ENCODE measurements around the gene GRIPAP1. TPM values are rescaled to one million over a fixed set of nuclear protein-coding genes. Genes with fewer than 3 reads are reported as not detected.

GRIPAP1 gene
- total RNA-seq, 4 donors from 2014 or later, result 8.6 to 19.3 (median 10.1) TPM

- intact Hi-C loops (cut with DNase I; ENCODE audit: low total_unique reads), result loop anchor here (5.0 kb wide), 2 partner anchors 150 to 240 kb away; partner anchors contain the start of gene HDAC6
Measured at GRCh38 chrX:49041744-49042580, 39.9 kb upstream of the GRIPAP1 start.

GRCh38 chrX:49040376-49040955, 38.4 kb upstream of the GRIPAP1 start:
- H3K36me3 ChIP-seq, result peaks cover 0 to 27% of the 10 kb centered on the region in 2 donors
- H3K9me3 ChIP-seq, result no peaks in the 10 kb centered on the region
- no peaks in the 10 kb centered on the region for H3K27me3 ChIP-seq
- H3K4me3 ChIP-seq, result peak overlapping the region; percentile 14 to 81 (median 60)
- DNase-seq (no peak), ATAC-seq (no peak)
- intact Hi-C loops (cut with DNase I; ENCODE audit: low total_unique reads), result loop anchor here (5.0 kb wide), 2 partner anchors 148 to 238 kb away; partner anchors contain the start of gene HDAC6
- in situ Hi-C loops (cut with MboI; ENCODE audit: low sequenced_read_pairs in 4 of 4), result loop anchor here in 1 of 4 donors (5.0 kb wide), 1 partner anchor 78 kb away; no protein-coding TSS in a partner anchor
- peak overlapping the region; percentile 93 to 100 (median 98) for H3K27ac ChIP-seq
- peaks cover 9% of the 10 kb centered on the region in 2 donors for H3K4me1 ChIP-seq
- no peak for TF ChIP-seq POLR2A (IDR thresholded peaks at IDR 0.05)
- TF ChIP-seq, protein P1, sequence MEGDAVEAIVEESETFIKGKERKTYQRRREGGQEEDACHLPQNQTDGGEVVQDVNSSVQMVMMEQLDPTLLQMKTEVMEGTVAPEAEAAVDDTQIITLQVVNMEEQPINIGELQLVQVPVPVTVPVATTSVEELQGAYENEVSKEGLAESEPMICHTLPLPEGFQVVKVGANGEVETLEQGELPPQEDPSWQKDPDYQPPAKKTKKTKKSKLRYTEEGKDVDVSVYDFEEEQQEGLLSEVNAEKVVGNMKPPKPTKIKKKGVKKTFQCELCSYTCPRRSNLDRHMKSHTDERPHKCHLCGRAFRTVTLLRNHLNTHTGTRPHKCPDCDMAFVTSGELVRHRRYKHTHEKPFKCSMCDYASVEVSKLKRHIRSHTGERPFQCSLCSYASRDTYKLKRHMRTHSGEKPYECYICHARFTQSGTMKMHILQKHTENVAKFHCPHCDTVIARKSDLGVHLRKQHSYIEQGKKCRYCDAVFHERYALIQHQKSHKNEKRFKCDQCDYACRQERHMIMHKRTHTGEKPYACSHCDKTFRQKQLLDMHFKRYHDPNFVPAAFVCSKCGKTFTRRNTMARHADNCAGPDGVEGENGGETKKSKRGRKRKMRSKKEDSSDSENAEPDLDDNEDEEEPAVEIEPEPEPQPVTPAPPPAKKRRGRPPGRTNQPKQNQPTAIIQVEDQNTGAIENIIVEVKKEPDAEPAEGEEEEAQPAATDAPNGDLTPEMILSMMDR (IDR thresholded peaks at IDR 0.05 in 4 of 5, conservative IDR thresholded peaks at IDR 0.05 in 1 of 5), result no peak

More at GRCh38 chrX:49041744-49042580, 39.9 kb upstream of the GRIPAP1 start:
- Histone ChIP-seq H3K27ac (peak overlapping the region; percentile 93 to 100 (median 98)), H3K4me3 (peak overlapping the region; percentile 76 to 87 (median 79)), H3K9me3 (no peaks in the 10 kb centered on the region), H3K27me3 (no peaks in the 10 kb centered on the region), H3K4me1 (peaks cover 9% of the 10 kb centered on the region in 2 donors), H3K36me3 (peaks cover 0 to 22% of the 10 kb centered on the region in 2 donors)
- ATAC-seq, result peak; percentile 20 to 22
- in situ Hi-C loops (cut with MboI; ENCODE audit: low sequenced_read_pairs in 4 of 4), result loop anchor here in 1 of 4 donors (5.0 kb wide), 1 partner anchor 80 kb away; no protein-coding TSS in a partner anchor
- TF ChIP-seq, protein P1 (IDR thresholded peaks at IDR 0.05 in 4 of 5, conservative IDR thresholded peaks at IDR 0.05 in 1 of 5), result no peak
- TF ChIP-seq POLR2A (IDR thresholded peaks at IDR 0.05), result no peak
- peak; percentile 8 to 34 for DNase-seq

DNA sequence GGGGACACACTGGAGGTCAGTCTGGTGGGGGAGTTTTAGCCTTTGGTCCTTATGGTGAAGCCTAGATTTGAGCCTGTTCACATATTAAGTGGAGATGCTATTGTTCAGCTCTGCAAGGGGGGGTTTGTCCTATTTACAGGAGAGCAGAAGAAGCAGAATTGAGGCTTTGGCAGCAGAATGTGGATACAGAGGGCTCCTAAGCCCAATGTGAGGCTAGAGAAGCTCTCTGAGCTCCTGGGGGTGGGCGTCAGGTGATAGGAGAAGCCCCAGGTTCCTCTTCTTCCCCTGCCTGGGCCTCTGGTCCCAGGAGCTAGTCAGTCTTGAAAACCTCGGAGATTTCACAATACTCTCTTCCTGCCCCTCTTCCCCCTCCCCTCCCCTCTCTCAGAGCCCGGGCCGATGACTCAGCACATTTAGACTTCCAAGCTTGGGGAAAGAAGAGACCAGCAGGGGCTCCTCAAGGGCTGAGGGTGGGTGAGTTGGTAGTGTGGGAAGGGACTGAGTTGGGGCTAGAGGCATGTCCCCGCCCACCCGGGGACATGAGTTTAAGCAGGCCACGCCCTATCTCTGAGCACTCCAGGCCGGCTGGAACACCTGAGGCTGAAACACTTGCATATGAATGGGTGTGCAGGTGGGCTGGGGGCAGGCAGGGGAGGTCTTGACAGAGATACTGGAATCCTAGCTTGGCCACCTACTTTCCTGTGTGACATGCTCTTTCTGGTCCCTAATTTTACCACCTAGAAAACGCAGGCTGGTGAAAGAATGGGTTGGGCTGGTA, 37.7 kb upstream of the GRIPAP1 start:
- peaks cover 0 to 27% of the 10 kb centered on the region in 2 donors for H3K36me3 ChIP-seq
- peak in 1 of 2 donors; percentile 12 for TF ChIP-seq POLR2A (IDR thresholded peaks at IDR 0.05)
- TF ChIP-seq, protein P1 (IDR thresholded peaks at IDR 0.05 in 4 of 5, conservative IDR thresholded peaks at IDR 0.05 in 1 of 5), result no peak
- H3K27me3 ChIP-seq, result no peaks in the 10 kb centered on the region
- peak; percentile 38 to 74 for DNase-seq
- ATAC-seq, result peak; percentile 34 to 37
- peak overlapping the region; percentile 93 to 100 (median 98) for H3K27ac ChIP-seq
- in situ Hi-C loops (cut with MboI; ENCODE audit: low sequenced_read_pairs in 4 of 4), result loop anchor here in 1 of 4 donors (5.0 kb wide), 1 partner anchor 77 kb away; no protein-coding TSS in a partner anchor
- intact Hi-C loops (cut with DNase I; ENCODE audit: low total_unique reads), result loop anchor here (5.0 kb wide), 2 partner anchors 147 to 237 kb away; partner anchors contain the start of gene HDAC6
- peak overlapping the region; percentile 14 to 81 (median 60) for H3K4me3 ChIP-seq
- peaks cover 9% of the 10 kb centered on the region in 2 donors for H3K4me1 ChIP-seq
- H3K9me3 ChIP-seq, result no peaks in the 10 kb centered on the region

- no peaks in the 10 kb centered on the region for H3K27me3 ChIP-seq
- H3K9me3 ChIP-seq, result no peaks in the 10 kb centered on the region
- intact Hi-C loops (cut with DNase I; ENCODE audit: low total_unique reads) (no loop called here), in situ Hi-C loops (cut with MboI; ENCODE audit: low sequenced_read_pairs in 4 of 4) (no loop called here)
- no peak overlapping the region for H3K4me3 ChIP-seq
- peaks cover 9% of the 10 kb centered on the region in 2 donors for H3K4me1 ChIP-seq
- no peak for DNase-seq
- TF ChIP-seq, protein P1 (IDR thresholded peaks at IDR 0.05 in 4 of 5, conservative IDR thresholded peaks at IDR 0.05 in 1 of 5), result no peak
- TF ChIP-seq POLR2A (IDR thresholded peaks at IDR 0.05), result no peak
- H3K36me3 ChIP-seq, result peaks cover 2 to 42% of the 10 kb centered on the region in 2 donors
- H3K27ac ChIP-seq, result no peak overlapping the region
- ATAC-seq, result no peak
Measured at GRCh38 chrX:49037883-49038475, 35.9 kb upstream of the GRIPAP1 start.
